Caco-2 (cell line): ENCODE measurements around the gene STK40. TPM values are rescaled to one million over a fixed set of nuclear protein-coding genes. Genes with fewer than 3 reads are reported as not detected.

Experiments used
- BruUV-seq: library from RNA; stranded (reverse); fragments of 400-500 nt; replicated peaks from 2 replicates; lab custom pipeline; 2021; lab: Mats Ljungman, UMichigan
- CTCF ChIA-PET: fragments of 300-600 bp; sonication (Branson Sonifier 250); formaldehyde crosslinking; loops from one replicate; lab custom pipeline; 2022; ENCODE audit warnings: antibody characterized with exemption; lab: Charles Lee
- POLR2A ChIA-PET: fragments of 300-600 bp; sonication (Branson Sonifier 250); formaldehyde crosslinking; loops from one replicate; lab custom pipeline; 2022; ENCODE audit warnings: antibody characterized with exemption; lab: Charles Lee
- DNase-seq, 2 experiments: peaks; one replicate each; pipeline versions ENCODE4 v3.0.0 to v3.0.0-alpha.2; 2020 to 2022
- H3K27me3 ChIP-seq: replicated peaks from 2 replicates; pipeline ENCODE4 v1.6.0; 2011; ENCODE audit warnings: low read length; ENCODE audit not compliant: control insufficient read depth, insufficient read depth
- H3K36me3 ChIP-seq: 2 replicates; pipeline ENCODE4 v1.5.1; 2011; ENCODE audit warnings: low read length; ENCODE audit not compliant: control insufficient read depth, insufficient read depth
- H3K4me1 ChIP-seq: fragments of 250-450 bp; sonication (Bioruptor Pico); 2 replicates; pipeline ENCODE4 v1.5.1; 2020; ENCODE audit warnings: mild to moderate bottlenecking
- H3K4me3 ChIP-seq: 2 replicates; pipeline ENCODE4 v1.5.1; 2011; ENCODE audit warnings: low read depth, mild to moderate bottlenecking, control low read depth, low read length
- H3K9me3 ChIP-seq: fragments of 250-450 bp; sonication (Bioruptor Pico); 2 replicates; pipeline ENCODE4 v1.5.1; 2020; ENCODE audit warnings: mild to moderate bottlenecking, moderate library complexity
- H3K27ac Mint-ChIP-seq: one replicate; pipeline ENCODE4 v1.8.0; 2022; ENCODE audit warnings: mixed read lengths; ENCODE audit not compliant: unreplicated experiment
- H3K27me3 Mint-ChIP-seq: one replicate; pipeline ENCODE4 v1.8.0; 2022; ENCODE audit warnings: mixed read lengths; ENCODE audit not compliant: insufficient read depth, unreplicated experiment
- H3K36me3 Mint-ChIP-seq: one replicate; pipeline ENCODE4 v1.8.0; 2022; ENCODE audit warnings: mild to moderate bottlenecking, mixed read lengths; ENCODE audit not compliant: insufficient read depth, unreplicated experiment
- H3K4me1 Mint-ChIP-seq: one replicate; pipeline ENCODE4 v1.8.0; 2022; ENCODE audit warnings: low read depth, mixed read lengths; ENCODE audit not compliant: unreplicated experiment
- H3K4me3 Mint-ChIP-seq: one replicate; pipeline ENCODE4 v1.8.0; 2022; ENCODE audit warnings: mild to moderate bottlenecking, moderate library complexity, mixed read lengths; ENCODE audit not compliant: unreplicated experiment
- H3K9me3 Mint-ChIP-seq: one replicate; pipeline ENCODE4 v1.8.0; 2022; ENCODE audit warnings: mixed read lengths; ENCODE audit not compliant: unreplicated experiment
- intact Hi-C: fragments of 100-400 bp; cut with micrococcal nuclease; formaldehyde crosslinking; loops from one replicate; pipeline ENCODE4 v1.10.0; 2022; ENCODE audit not compliant: unreplicated experiment
- total RNA-seq: library from RNA; stranded (reverse); gene quantifications from 2 replicates; pipeline ENCODE4 v1.2.3, GENCODE V29; 2022
- TF ChIP-seq, protein P1 (sequence below), 2 experiments: fragments of 200-600 bp in 1 of 2; IDR thresholded peaks; 1 replicate in 1 of 2; 2 replicates in 1 of 2; pipeline versions ENCODE4 v1.5.1 to v1.8.0; 2011 to 2022; ENCODE audit warnings: antibody characterized with exemption in 1 of 2, control low read depth in 1 of 2, inconsistent platforms in 1 of 2, low read depth in 1 of 2, low read length in 1 of 2, mild to moderate bottlenecking in 1 of 2, moderate library complexity in 1 of 2; ENCODE audit not compliant: insufficient read depth in 1 of 2, severe bottlenecking in 1 of 2, unreplicated experiment in 1 of 2

STK40 gene
- total RNA-seq, 1 experiment from 2014 or later = 29.7 TPM

DNA sequence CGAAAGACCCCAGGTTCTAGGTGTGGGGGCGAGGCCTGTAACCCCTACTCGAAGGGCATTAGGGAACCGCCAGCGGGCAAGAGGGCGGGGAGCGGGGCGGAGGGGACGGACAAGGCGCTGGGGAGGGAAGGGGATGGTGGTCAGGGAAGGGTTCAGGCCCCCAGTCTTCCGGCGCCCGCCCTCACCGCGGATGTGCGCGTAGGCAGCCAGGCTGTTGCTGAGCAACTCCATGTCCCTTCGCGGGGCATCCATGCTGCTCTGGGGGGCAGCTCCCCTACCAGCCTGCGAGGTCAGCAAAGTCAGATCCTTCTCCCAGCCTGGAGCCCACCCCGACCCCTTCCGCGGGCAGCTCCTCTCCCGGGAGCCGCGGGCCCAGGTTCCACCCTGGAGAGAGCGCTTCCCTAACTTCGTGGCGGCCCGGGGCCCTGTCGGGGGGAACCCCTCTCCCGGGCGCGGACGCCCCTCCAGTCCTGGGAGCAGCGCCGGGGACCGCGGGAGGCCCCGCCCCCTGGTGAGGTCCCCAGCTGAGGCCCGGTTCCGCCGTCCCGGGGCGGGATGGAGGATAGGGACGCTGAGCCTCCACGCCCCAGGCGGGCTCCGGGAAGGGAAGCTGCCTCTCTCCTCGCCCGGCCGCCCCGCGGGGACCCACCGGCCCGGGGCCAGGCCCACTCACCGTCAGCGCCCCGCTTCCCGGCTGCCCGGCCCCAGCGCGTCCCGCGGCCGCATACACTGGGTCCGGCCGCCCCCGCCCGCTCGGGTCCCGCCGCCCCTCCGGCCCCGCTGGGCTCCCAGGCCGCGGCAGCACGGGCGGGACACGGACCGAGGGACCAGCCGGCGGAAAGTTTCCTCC lies 62.7 kb downstream of the STK40 start:
- Histone ChIP-seq H3K4me3 (peak overlapping the region; percentile 46), H3K4me1 (peaks cover 6% of the 10 kb centered on the region; the same call in 1 of the 2 replicates), H3K27me3 (no peaks in the 10 kb centered on the region), H3K9me3 (no peaks in the 10 kb centered on the region), H3K36me3 (no peaks in the 10 kb centered on the region)
- H3K9me3 Mint-ChIP-seq = no peaks in the 10 kb centered on the region
- no peaks in the 10 kb centered on the region for H3K4me1 Mint-ChIP-seq
- CTCF ChIA-PET = interaction anchor here (1.0 kb wide), 1 partner anchor 46 kb away, joined by 3 read pairs; no protein-coding TSS in a partner anchor
- BruUV-seq = no TSS peak
- H3K27ac Mint-ChIP-seq = no peak overlapping the region
- H3K36me3 Mint-ChIP-seq = peaks cover 6% of the 10 kb centered on the region
- intact Hi-C loops = no loop called here
- H3K27me3 Mint-ChIP-seq = no peaks in the 10 kb centered on the region
- POLR2A ChIA-PET = interaction anchor here (1.4 kb wide), 1 partner anchor 16 kb away, joined by 9 read pairs; the partner anchor contains the start of gene SH3D21
- peak overlapping the region; percentile 66 for H3K4me3 Mint-ChIP-seq
- TF ChIP-seq, protein P1, sequence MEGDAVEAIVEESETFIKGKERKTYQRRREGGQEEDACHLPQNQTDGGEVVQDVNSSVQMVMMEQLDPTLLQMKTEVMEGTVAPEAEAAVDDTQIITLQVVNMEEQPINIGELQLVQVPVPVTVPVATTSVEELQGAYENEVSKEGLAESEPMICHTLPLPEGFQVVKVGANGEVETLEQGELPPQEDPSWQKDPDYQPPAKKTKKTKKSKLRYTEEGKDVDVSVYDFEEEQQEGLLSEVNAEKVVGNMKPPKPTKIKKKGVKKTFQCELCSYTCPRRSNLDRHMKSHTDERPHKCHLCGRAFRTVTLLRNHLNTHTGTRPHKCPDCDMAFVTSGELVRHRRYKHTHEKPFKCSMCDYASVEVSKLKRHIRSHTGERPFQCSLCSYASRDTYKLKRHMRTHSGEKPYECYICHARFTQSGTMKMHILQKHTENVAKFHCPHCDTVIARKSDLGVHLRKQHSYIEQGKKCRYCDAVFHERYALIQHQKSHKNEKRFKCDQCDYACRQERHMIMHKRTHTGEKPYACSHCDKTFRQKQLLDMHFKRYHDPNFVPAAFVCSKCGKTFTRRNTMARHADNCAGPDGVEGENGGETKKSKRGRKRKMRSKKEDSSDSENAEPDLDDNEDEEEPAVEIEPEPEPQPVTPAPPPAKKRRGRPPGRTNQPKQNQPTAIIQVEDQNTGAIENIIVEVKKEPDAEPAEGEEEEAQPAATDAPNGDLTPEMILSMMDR (IDR thresholded peaks at IDR 0.05; ENCODE audit: insufficient read depth in 1 of 2, low read depth in 1 of 2, low read length in 1 of 2, severe bottlenecking in 1 of 2, unreplicated experiment in 1 of 2) = no peak
- peak in 1 of 2 experiments; percentile 40 for DNase-seq

DNA sequence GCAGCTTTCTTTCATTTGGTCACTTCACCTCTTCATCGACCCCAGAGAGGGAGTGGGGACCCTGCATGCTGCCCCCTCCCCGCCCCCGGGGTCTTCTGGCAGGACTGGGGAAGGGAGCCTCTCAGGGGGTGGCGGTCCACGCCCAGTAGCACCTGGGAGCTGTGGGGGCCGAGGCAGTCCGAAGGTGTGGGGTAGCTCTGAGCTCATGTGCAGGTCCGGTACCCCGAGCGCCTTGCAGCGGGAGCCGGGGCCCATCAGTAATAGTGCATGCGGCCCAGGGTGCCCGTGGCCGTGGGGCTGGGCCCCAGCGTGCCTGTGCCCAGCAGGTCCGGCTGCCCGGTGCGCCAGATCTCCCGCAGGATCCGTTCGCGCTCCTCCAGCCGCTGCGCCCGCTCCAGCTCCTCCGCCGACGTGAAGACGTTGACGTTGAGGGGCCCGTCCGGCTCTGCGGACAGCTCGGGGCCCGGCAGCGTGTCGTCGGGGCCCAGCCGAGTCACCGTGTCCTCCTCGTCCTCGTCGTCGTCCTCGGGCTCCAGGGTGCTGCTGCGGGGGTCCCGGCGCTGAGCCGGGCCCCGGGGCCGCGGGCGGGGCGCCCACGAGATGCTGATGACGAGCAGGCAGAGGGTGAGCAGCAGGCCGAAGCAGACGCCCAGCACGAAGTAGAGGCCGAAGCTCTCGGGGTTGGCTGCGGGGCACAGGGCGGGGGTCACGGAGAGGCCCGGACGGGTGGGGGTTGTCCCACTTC lies 63.5 kb downstream of the STK40 start:
- H3K9me3 ChIP-seq = no peaks in the 10 kb centered on the region
- no peaks in the 10 kb centered on the region for H3K4me1 Mint-ChIP-seq
- intact Hi-C loops = no loop called here
- no peak overlapping the region for H3K4me3 ChIP-seq
- no peaks in the 10 kb centered on the region for H3K9me3 Mint-ChIP-seq
- BruUV-seq = no TSS peak
- H3K36me3 ChIP-seq = no peaks in the 10 kb centered on the region
- CTCF ChIA-PET = no interaction called here
- H3K27me3 ChIP-seq = no peaks in the 10 kb centered on the region
- POLR2A ChIA-PET = no interaction called here
- H3K27ac Mint-ChIP-seq = no peak overlapping the region
- H3K27me3 Mint-ChIP-seq = no peaks in the 10 kb centered on the region
- TF ChIP-seq, protein P1 (IDR thresholded peaks at IDR 0.05; ENCODE audit: insufficient read depth in 1 of 2, low read depth in 1 of 2, low read length in 1 of 2, severe bottlenecking in 1 of 2, unreplicated experiment in 1 of 2) = no peak
- peak overlapping the region; percentile 52 for H3K4me3 Mint-ChIP-seq
- peaks cover 6% of the 10 kb centered on the region for H3K36me3 Mint-ChIP-seq
- peaks cover 6% of the 10 kb centered on the region; the same call in 1 of the 2 replicates for H3K4me1 ChIP-seq
- no peak for DNase-seq
